OCI-LY7 (cell line): ENCODE results near the gene BCL7C. TPM values are rescaled to one million over a fixed set of nuclear protein-coding genes. Genes with fewer than 3 reads are reported as not detected.

ENCODE experiments used
- Bru-seq: library from RNA; stranded (reverse); fragments of 400-500 nt; gene quantifications from one replicate; lab custom pipeline; 2021; lab: Mats Ljungman, UMichigan
- BruChase-seq, 2 experiments: library from RNA; stranded (reverse); fragments of 400-500 nt; gene quantifications; one replicate each; lab custom pipeline; 2021; lab: Mats Ljungman, UMichigan
- BruUV-seq: library from RNA; stranded (reverse); fragments of 400-500 nt; replicated peaks from 2 replicates; lab custom pipeline; 2021; lab: Mats Ljungman, UMichigan
- CTCF ChIA-PET: fragments of 300-600 bp; sonication (Branson Sonifier 250); formaldehyde crosslinking; loops from one replicate; lab custom pipeline; 2022; ENCODE audit warnings: antibody characterized with exemption; ENCODE audit not compliant: unreplicated experiment; lab: Charles Lee
- POLR2A ChIA-PET: fragments of 300-600 bp; sonication (Branson Sonifier 250); formaldehyde crosslinking; loops from one replicate; lab custom pipeline; 2022; ENCODE audit warnings: antibody characterized with exemption; lab: Charles Lee
- DNase-seq: peaks from one replicate; pipeline ENCODE4 v3.0.0-alpha.2; 2015; ENCODE audit warnings: low spot score
- H2AFZ ChIP-seq: fragments of 200-600 bp; sonication (generic), shearing (Covaris generic); 2 replicates; pipeline ENCODE4 v1.6.1; 2014; ENCODE audit warnings: mild to moderate bottlenecking, antibody characterized with exemption, low read length, moderate library complexity
- H3K27ac ChIP-seq: fragments of 200-600 bp; sonication (generic); 2 replicates; pipeline ENCODE4 v1.5.1; 2014; ENCODE audit warnings: mixed run types, low read depth, mild to moderate bottlenecking, moderate library complexity, low read length, inconsistent platforms; ENCODE audit not compliant: poor library complexity, severe bottlenecking
- H3K36me3 ChIP-seq: fragments of 200-600 bp; sonication (generic); 2 replicates; pipeline ENCODE4 v1.6.1; 2014; ENCODE audit warnings: mild to moderate bottlenecking, antibody characterized with exemption, low read length, moderate library complexity, mixed read lengths; ENCODE audit not compliant: insufficient read depth
- H3K4me1 ChIP-seq: fragments of 200-600 bp; sonication (generic); 2 replicates; pipeline ENCODE4 v1.5.1; 2014; ENCODE audit warnings: mild to moderate bottlenecking, low read length; ENCODE audit not compliant: insufficient read depth, poor library complexity, severe bottlenecking
- H3K4me2 ChIP-seq: fragments of 200-600 bp; sonication (generic); 2 replicates; pipeline ENCODE4 v1.6.1; 2014; ENCODE audit warnings: mild to moderate bottlenecking, low read length
- H3K4me3 ChIP-seq: fragments of 200-600 bp; sonication (generic); 2 replicates; pipeline ENCODE4 v1.5.1; 2014; ENCODE audit warnings: mild to moderate bottlenecking, low read depth, low read length; ENCODE audit not compliant: poor library complexity, severe bottlenecking
- H3K79me2 ChIP-seq: fragments of 200-600 bp; sonication (generic); 2 replicates; pipeline ENCODE4 v1.6.1; 2016; ENCODE audit warnings: low read depth, mild to moderate bottlenecking, low read length, moderate library complexity, mixed read lengths; ENCODE audit not compliant: insufficient read depth
- H3K9me2 ChIP-seq: fragments of 200-600 bp; sonication (generic); 2 replicates; pipeline ENCODE4 v1.6.1; 2016; ENCODE audit warnings: mild to moderate bottlenecking, low read length, mixed read lengths; ENCODE audit not compliant: insufficient read depth
- H3K9me3 ChIP-seq: fragments of 200-600 bp; sonication (generic); 2 replicates; pipeline ENCODE4 v1.6.1; 2014; ENCODE audit warnings: mild to moderate bottlenecking, mixed run types, low read length, mixed read lengths
- H4K20me1 ChIP-seq: fragments of 200-600 bp; sonication (generic); 2 replicates; pipeline ENCODE4 v1.6.1; 2014; ENCODE audit warnings: mild to moderate bottlenecking, antibody characterized with exemption, low read length, moderate library complexity, mixed read lengths; ENCODE audit not compliant: insufficient read depth
- CTCF ChIP-seq: fragments of 200-600 bp; sonication (generic); conservative IDR thresholded peaks from 2 replicates; pipeline ENCODE4 v1.5.1; 2014; ENCODE audit warnings: mild to moderate bottlenecking, antibody characterized with exemption, low read length, moderate library complexity, mixed read lengths
- EZH2phosphoT487 ChIP-seq: fragments of 200-600 bp; sonication (generic); IDR thresholded peaks from 2 replicates; pipeline ENCODE4 v1.6.1; 2018; ENCODE audit warnings: low read depth, borderline replicate concordance, mild to moderate bottlenecking, mixed run types, antibody characterized with exemption, low read length, moderate library complexity, mixed read lengths
- intact Hi-C: fragments of 100-400 bp; cut with micrococcal nuclease; formaldehyde crosslinking; loops from one replicate; pipeline ENCODE4 v1.10.0; 2022; ENCODE audit not compliant: unreplicated experiment
- long read RNA-seq: library from polyadenylated mRNA; stranded (forward); transcript quantifications from one replicate; pipeline ENCODE4 v2.0.0, GENCODE V29; 2022
- total RNA-seq, 2 experiments: library from RNA; depleted of rRNA in 1 of 2; stranded (reverse); fragments of >200 nt in 1 of 2; shearing (Covaris generic) in 1 of 2; gene quantifications; 2 replicates each; pipeline ENCODE4 v1.2.3, GENCODE V29; 2014 to 2022

BCL7C gene
- total RNA-seq (2014; rRNA removed; shearing (Covaris generic)) (17.8 and 20.6 TPM in 2 replicates), total RNA-seq (2022) (11.0 and 11.5 TPM in 2 replicates), Bru-seq, nascent RNA (percentile 42 among the genes with signal in this experiment), BruChase-seq, experiment 1, labeled RNA remaining after a 6-hour chase (percentile 44 among the genes with signal in this experiment), BruChase-seq, experiment 2, labeled RNA remaining after a 2-hour chase (percentile 38 among the genes with signal in this experiment)
- long read RNA-seq, transcript BCL7C-201 (6 exons, 1,740 nt) = major isoform, 23 of 31 reads
- long read RNA-seq, partial matches to known transcripts = 2 of 31 reads
- long read RNA-seq, other reads (novel, unspliced or antisense) = 5 of 31 reads

DNA sequence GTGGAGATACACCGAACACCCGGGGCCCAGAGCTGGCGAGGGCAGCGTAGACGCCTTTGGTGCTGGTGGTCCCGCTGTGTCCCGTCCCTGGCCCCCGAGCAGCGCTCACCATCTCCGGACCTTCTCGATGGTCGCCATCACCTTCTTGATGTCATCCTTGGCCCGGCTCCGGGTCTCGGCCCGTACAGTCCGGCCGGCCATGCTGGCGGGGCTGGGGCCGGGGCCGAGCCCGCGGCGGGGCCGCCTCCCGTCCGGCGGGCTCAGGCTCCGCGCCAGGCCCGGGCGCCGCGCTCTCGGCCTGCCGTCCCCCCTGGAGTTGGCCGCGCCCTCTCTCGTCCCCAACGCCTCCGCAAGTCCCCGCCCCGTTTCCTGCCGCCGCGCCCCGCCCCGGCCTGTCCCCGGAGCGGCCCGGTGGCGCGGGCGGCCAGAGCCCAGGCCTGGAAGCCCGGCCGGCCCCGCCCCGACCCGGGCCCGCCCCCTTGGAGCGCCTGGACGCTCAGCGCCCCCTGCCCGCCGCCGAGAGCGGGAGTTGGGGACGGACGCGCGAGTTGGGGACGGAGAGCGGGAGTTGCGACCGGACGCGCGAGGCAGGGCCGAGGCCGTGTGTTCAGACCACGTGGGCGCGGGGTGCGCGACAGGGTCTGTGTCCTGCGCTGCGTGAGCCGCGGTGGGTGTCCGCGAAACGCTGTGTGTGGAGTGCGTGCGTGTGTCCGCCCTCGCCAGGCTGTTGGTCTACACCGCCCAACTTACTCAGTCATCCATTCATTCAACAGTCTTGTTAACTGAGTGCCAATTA is at the start of gene BCL7C:
Gene BCL7C, minus strand, starts transcription at position 334 of the 796 bp plus-strand sequence. Its CDS starts 133 bp downstream, at position 201.
- Histone ChIP-seq H3K4me2 (peak within 1 kb of the TSS; percentile 92), H3K9me2 (no peaks in the 10 kb centered on the region), H2AFZ (peak within 1 kb of the TSS; percentile 95), H3K79me2 (no peaks in the 10 kb centered on the region), H3K36me3 (peaks cover 7% of the 10 kb centered on the region; the same call in 1 of the 2 replicates), H3K4me1 (peaks cover 46% of the 10 kb centered on the region), H3K9me3 (no peaks in the 10 kb centered on the region), H4K20me1 (no peaks in the 10 kb centered on the region), H3K4me3 (peak within 1 kb of the TSS; percentile 79), H3K27ac (peak within 1 kb of the TSS; percentile 50)
- DNase-seq = peak; percentile 83
- TF ChIP-seq CTCF (peak; percentile 57), EZH2phosphoT487 (no peak)
- no TSS peak for BruUV-seq
- intact Hi-C loops = loop anchor here (5.0 kb wide), 1 partner anchor 52 kb away; no protein-coding TSS in a partner anchor
- ChIA-PET POLR2A (interaction anchor here (0.9 to 1.6 kb wide), 2 partner anchors 18 to 21 kb away, joined by 3 to 4 read pairs; no protein-coding TSS in a partner anchor), CTCF (interaction anchor here (0.5 kb wide), 1 partner anchor 50 kb away, joined by 4 read pairs; no protein-coding TSS in a partner anchor)

DNA sequence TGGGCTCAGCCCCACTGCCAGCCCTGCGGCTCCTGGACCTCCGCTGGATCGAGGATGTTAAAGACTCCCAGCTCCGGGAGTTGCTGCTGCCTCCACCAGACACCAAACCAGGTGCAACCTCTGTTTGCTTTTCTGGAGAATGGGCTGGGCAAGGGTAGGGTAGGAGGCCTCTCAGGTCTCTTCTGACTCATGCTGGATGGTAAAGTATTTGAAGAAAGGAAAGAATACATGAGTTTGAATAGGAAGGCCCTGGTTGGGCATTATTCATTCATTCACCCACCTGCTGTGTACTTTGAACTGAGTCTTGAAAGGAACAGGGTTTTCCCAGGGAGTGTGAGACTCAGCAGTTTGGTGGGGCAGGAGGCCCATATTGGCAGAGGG is 48.5 kb upstream of the BCL7C start:
- H3K4me3 ChIP-seq = no peak overlapping the region
- H3K27ac ChIP-seq = no peak overlapping the region
- peaks cover 12% of the 10 kb centered on the region for H3K4me1 ChIP-seq
- no peak for DNase-seq
- no peak overlapping the region for H2AFZ ChIP-seq
- H3K9me2 ChIP-seq = no peaks in the 10 kb centered on the region
- no TSS peak for BruUV-seq
- peak overlapping the region; percentile 18; the same call in 1 of the 2 replicates for H3K4me2 ChIP-seq
- no peaks in the 10 kb centered on the region for H3K9me3 ChIP-seq
- H3K79me2 ChIP-seq = no peaks in the 10 kb centered on the region
- ChIA-PET POLR2A (interaction anchor here (0.7 kb wide), 1 partner anchor 90 kb away, joined by 5 read pairs; no protein-coding TSS in a partner anchor), CTCF (interaction anchor here (0.8 to 1.4 kb wide), 5 partner anchors 11 to 194 kb away, joined by 3 to 5 read pairs (median 3); partner anchors contain the start of gene PHKG2)
- peaks cover 26% of the 10 kb centered on the region for H3K36me3 ChIP-seq
- TF ChIP-seq EZH2phosphoT487 = no peak
- TF ChIP-seq CTCF = no peak
- intact Hi-C loops = loop anchor here (1.0 kb wide), 1 partner anchor 98 kb away; no protein-coding TSS in a partner anchor
- no peaks in the 10 kb centered on the region for H4K20me1 ChIP-seq
